Esophagus squamous epithelium (tissue), 5 donors: ENCODE data around the gene RPH3AL. TPM values are rescaled to one million over a fixed set of nuclear protein-coding genes. Genes with fewer than 3 reads are reported as not detected.
"Not testable (repeated sequence)": the region's sequence is repeated elsewhere in the genome, so short reads cannot be mapped to it uniquely, and the experiment has no call there.

Experiments used
- DNase-seq: peaks from one replicate; lab custom pipeline; 2025; lab: John Stamatoyannopoulos, UW
- H3K27ac ChIP-seq, 4 donors: fragments of 200-600 bp; sonication (generic); one replicate each; pipeline ENCODE4 v1.5.1; 2016 to 2019; ENCODE audit warnings: mild to moderate bottlenecking in 1 of 4
- H3K27me3 ChIP-seq, 4 donors: fragments of 200-600 bp; sonication (generic); 1 replicate in 3 of 4; 2 replicates in 1 of 4; pipeline versions ENCODE4 v1.5.1 to v1.6.0; 2017 to 2021; ENCODE audit warnings: antibody characterized with exemption in 1 of 4
- H3K36me3 ChIP-seq, 3 donors: fragments of 200-600 bp; sonication (generic); one replicate each; pipeline ENCODE4 v1.5.1; 2016 to 2019
- H3K4me1 ChIP-seq, 3 donors: fragments of 200-600 bp; sonication (generic); one replicate each; pipeline ENCODE4 v1.5.1; 2017 to 2019
- H3K4me3 ChIP-seq, 4 donors: fragments of 200-600 bp; sonication (generic); 1 replicate in 3 of 4; 2 replicates in 1 of 4; pipeline ENCODE4 v1.5.1; 2016 to 2019; ENCODE audit warnings: mild to moderate bottlenecking in 2 of 4, moderate library complexity in 1 of 4
- H3K9me3 ChIP-seq, 3 donors: fragments of 200-600 bp; sonication (generic); one replicate each; pipeline ENCODE4 v1.5.1; 2016 to 2019
- CTCF ChIP-seq, 6 experiments: fragments of 450-650 bp in 4 of 6; fragments of 200-600 bp in 2 of 6; sonication (generic) in 2 of 6; IDR thresholded peaks; one replicate each; pipeline ENCODE4 v1.5.1; 2016 to 2019; ENCODE audit warnings: antibody characterized with exemption in 6 of 6, mild to moderate bottlenecking in 4 of 6, moderate library complexity in 4 of 6
- POLR2A ChIP-seq, 4 donors: fragments of 450-650 bp; IDR thresholded peaks; one replicate each; pipeline ENCODE4 v1.6.1; 2017; ENCODE audit warnings: antibody characterized with exemption in 4 of 4, mild to moderate bottlenecking in 4 of 4, moderate library complexity in 3 of 4
- WGBS, 2 donors: methylation state at CpG; one replicate each; pipeline ENCODE4 v1.1.5; 2018; 5-methylcytosine and 5-hydroxymethylcytosine counted together
- intact Hi-C: fragments of 100-400 bp; cut with DNase I; formaldehyde crosslinking; loops from one replicate; pipeline ENCODE4 v1.15.0; 2022
- total RNA-seq, 4 donors: library from RNA; depleted of rRNA; stranded (reverse); fragments of >200 nt; gene quantifications; one replicate each; pipeline ENCODE4 v1.1.0, GENCODE V29; 2016
- donor health status: DM: yes; HTN: yes; CAD: no.

The RPH3AL gene
- total RNA-seq, 4 donors from 2014 or later, result 5.2 to 18.3 (median 7.5) TPM

- no peak overlapping the region for H3K27ac ChIP-seq
- H3K36me3 ChIP-seq, result no peaks in the 10 kb centered on the region
- peaks cover 0 to 19% (median 0%) of the 10 kb centered on the region in 4 donors for H3K27me3 ChIP-seq
- 79% methylated on average over 5 of the region's 11 CpGs; no CpG with 5 or more reads in 1 of the 2 donors for WGBS, 2 donors
- no peaks in the 10 kb centered on the region for H3K4me1 ChIP-seq
- no peaks in the 10 kb centered on the region for H3K9me3 ChIP-seq
- intact Hi-C loops, result no loop called here
- H3K4me3 ChIP-seq, result no peak overlapping the region
- DNase-seq, result no peak
- TF ChIP-seq POLR2A (IDR thresholded peaks at IDR 0.05), result no peak
- no peak for TF ChIP-seq CTCF (IDR thresholded peaks at IDR 0.05)
Measured at GRCh38 chr17:172401-172800, 180.2 kb downstream of the RPH3AL start.

GRCh38 chr17:171871-172270 is 180.7 kb downstream of the RPH3AL start:
- intact Hi-C loops, result no loop called here
- no peak for TF ChIP-seq POLR2A (IDR thresholded peaks at IDR 0.05)
- no peak for TF ChIP-seq CTCF (IDR thresholded peaks at IDR 0.05)
- Histone ChIP-seq H3K9me3 (no peaks in the 10 kb centered on the region), H3K27ac (no peak overlapping the region), H3K27me3 (peaks cover 0 to 19% (median 0%) of the 10 kb centered on the region in 4 donors), H3K4me3 (no peak overlapping the region), H3K36me3 (no peaks in the 10 kb centered on the region), H3K4me1 (no peaks in the 10 kb centered on the region)
- DNase-seq, result no peak
- WGBS, 2 donors, result 90% methylated on average over 2 of the region's 13 CpGs; no CpG with 5 or more reads in 1 of the 2 donors

GRCh38 chr17:170130-170670 is 182.4 kb downstream of the RPH3AL start:
- Histone ChIP-seq H3K4me1 (no peaks in the 10 kb centered on the region), H3K27me3 (peaks cover 0 to 8% (median 0%) of the 10 kb centered on the region in 4 donors), H3K4me3 (no peak overlapping the region), H3K9me3 (no peaks in the 10 kb centered on the region), H3K27ac (no peak overlapping the region), H3K36me3 (no peaks in the 10 kb centered on the region)
- WGBS, 2 donors, result no CpG with 5 or more reads among the region's 6 CpGs
- intact Hi-C loops, result no loop called here
- no peak for DNase-seq
- TF ChIP-seq POLR2A (IDR thresholded peaks at IDR 0.05) (no peak), CTCF (IDR thresholded peaks at IDR 0.05) (no peak)

- H3K9me3 ChIP-seq, result not testable (repeated sequence)
Measured at GRCh38 chr17:168614-169013, 184.0 kb downstream of the RPH3AL start.

GRCh38 chr17:165939-166338 is 186.7 kb downstream of the RPH3AL start:
- peaks cover 0 to 11% (median 0%) of the 10 kb centered on the region in 3 donors for H3K36me3 ChIP-seq
- DNase-seq, result no peak
- H3K9me3 ChIP-seq, result no peaks in the 10 kb centered on the region
- WGBS, 2 donors, result 93 to 100% methylated on average over 3 of the region's 14 CpGs
- no peak overlapping the region for H3K4me3 ChIP-seq
- H3K27me3 ChIP-seq, result no peaks in the 10 kb centered on the region
- TF ChIP-seq POLR2A (IDR thresholded peaks at IDR 0.05), result no peak
- no peaks in the 10 kb centered on the region for H3K4me1 ChIP-seq
- intact Hi-C loops, result no loop called here
- H3K27ac ChIP-seq, result no peak overlapping the region

More at GRCh38 chr17:168614-169013, 184.0 kb downstream of the RPH3AL start:
- H3K4me1 ChIP-seq, H3K27me3 ChIP-seq, intact Hi-C loops, H3K36me3 ChIP-seq, DNase-seq, H3K4me3 ChIP-seq, H3K27ac ChIP-seq: not testable (repeated sequence)
- WGBS, 2 donors, result 78 to 82% methylated on average over 6 to 9 of the region's 11 CpGs

- Histone ChIP-seq H3K36me3 (peaks cover 0 to 24% (median 0%) of the 10 kb centered on the region in 3 donors), H3K4me3 (no peak overlapping the region), H3K27ac (no peak overlapping the region), H3K4me1 (no peaks in the 10 kb centered on the region), H3K9me3 (no peaks in the 10 kb centered on the region), H3K27me3 (no peaks in the 10 kb centered on the region)
- WGBS, 2 donors, result 73 to 79% methylated on average over 2 to 5 of the region's 16 CpGs
- DNase-seq, result no peak
- TF ChIP-seq POLR2A (IDR thresholded peaks at IDR 0.05) (no peak), CTCF (IDR thresholded peaks at IDR 0.05) (peak in 5 of 6 experiments; percentile 15 to 46 (median 22))
- intact Hi-C loops, result no loop called here
Measured at GRCh38 chr17:164303-165235, 188.0 kb downstream of the RPH3AL start.
